ENCODE results near the gene RPL28.

The RPL28 gene

DNA sequence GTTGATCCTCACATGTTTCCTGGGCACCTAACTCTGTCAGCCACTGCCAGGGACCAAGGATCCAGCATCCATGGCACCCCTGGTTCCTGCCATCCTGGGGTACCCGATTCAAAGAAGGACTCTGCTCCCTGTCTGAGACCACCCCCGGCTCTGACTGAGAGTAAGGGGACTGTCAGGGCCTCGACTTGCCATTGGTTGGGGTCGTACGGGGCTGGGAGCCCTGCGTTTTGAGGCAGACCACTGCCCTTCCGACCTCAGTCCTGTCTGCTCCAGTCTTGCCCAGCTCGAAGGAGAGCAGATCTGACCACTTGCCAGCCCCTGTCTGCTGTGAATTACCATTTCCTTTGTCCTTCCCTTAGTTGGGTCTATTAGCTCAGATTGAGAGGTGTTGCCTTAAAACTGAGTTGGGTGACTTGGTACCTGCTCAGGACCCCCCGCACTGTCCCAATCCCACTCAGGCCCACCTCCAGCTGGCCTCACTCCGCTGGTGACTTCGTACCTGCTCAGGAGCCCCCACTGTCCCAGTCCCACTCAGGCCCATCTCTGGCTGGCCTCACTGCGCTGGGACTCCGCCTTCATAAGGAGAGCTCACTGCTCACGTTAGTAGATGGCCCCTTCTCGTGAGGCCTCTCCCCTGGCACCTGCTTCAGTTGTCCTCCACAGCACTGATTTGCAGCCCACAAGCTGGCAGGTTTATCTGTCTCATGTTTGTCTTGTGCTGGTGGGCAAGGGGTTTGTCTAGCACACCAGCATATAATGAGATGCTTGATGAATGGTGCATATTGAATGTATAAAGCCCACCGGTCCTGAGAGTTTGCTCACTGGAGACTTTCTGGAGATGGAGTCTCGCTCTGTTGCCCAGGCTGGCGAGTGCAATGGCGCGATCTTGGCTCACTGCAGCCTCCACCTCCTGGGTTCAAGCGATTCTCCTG, 3.9 kb downstream of the RPL28 start:
- TF ChIP-seq GATA2 (IDR thresholded peaks at IDR 0.05; ENCODE audit: low read depth, low read length): no peak
- TF ChIP-seq GATA3 (IDR thresholded peaks at IDR 0.05; ENCODE audit: low read depth, low read length): no peak

- no peak for TF ChIP-seq GATA2 (IDR thresholded peaks at IDR 0.05; ENCODE audit: low read depth, low read length)
Observed at GRCh38 chr19:55390461-55390880, 4.7 kb downstream of the RPL28 start.

DNA sequence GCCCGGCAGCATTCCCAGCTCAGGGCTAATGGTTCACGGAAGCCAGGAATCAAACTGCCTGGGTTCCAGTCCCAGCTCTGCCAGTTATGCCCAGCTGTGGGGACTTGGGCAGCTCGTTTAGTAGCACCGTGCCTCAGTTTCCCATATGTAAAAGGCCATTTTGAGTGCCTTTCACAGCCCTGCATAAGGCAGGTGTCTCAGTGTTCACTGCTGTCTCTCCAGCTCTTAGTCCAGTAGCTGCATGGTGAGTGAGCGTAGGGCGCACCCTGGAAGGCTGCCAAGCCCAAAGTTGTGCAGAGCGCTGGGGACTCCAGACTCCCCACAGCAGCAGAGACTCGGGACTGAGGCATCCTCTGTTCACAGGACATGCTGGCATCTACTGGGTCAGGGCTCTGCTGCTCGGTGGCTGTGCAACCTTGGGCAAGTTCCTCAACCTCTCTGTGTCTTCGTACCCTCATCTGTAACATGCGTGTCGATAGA, 5.5 kb downstream of the RPL28 start:
- TF ChIP-seq GATA2 (IDR thresholded peaks at IDR 0.05; ENCODE audit: low read depth, low read length) (no peak), GATA3 (IDR thresholded peaks at IDR 0.05; ENCODE audit: low read depth, low read length) (no peak)

DNA sequence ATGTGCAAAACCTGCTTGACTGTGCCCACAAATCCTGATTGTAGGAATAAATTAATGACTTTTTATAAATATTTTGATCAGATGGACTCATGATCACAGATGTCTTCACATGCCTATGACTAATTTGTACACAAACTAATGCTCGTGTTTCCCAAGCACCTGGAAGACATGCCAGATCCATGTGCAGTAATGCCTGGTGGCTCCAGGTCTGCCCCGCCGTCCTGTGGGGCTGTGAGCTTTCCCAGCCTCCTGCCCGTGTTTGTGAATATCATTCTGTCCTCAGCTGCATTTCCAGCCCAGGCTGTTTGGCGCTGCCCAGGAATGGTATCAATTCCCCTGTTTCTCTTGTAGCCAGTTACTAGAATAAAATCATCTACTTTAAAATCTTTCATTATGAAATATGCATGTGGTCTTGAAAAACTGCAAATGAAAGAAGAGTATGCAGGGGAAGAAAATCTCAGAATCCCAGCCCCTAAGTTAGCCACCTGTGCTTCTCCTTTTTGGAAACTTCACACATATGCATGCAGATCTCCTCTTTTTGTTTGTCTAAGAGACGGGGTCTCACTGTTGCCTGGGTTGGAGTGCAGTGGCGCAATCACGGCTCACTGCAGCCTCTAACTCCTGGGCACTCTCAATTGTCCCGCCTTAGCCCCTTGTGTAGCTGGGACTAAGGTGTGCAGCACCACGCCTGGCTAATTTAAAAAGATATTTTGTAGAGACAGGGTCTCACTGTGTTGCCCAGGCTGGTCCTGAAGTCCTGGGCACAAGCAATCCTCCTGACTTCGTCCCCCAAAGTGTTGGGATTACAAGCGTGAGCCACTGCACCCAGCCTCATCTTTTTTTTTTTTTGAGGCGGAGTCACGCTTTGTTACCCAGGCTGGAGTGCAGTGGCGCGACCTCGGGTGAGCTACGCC, 6.2 kb downstream of the RPL28 start:
- no peak for TF ChIP-seq GATA2 (IDR thresholded peaks at IDR 0.05; ENCODE audit: low read depth, low read length)
- no peak for TF ChIP-seq GATA3 (IDR thresholded peaks at IDR 0.05; ENCODE audit: low read depth, low read length)

- no peak for TF ChIP-seq GATA3 (IDR thresholded peaks at IDR 0.05; ENCODE audit: low read depth, low read length)
Observed at GRCh38 chr19:55392820-55393761, 7.4 kb downstream of the RPL28 start.

- no peak for TF ChIP-seq GATA2 (IDR thresholded peaks at IDR 0.05; ENCODE audit: low read depth, low read length)
- TF ChIP-seq GATA3 (IDR thresholded peaks at IDR 0.05; ENCODE audit: low read depth, low read length): no peak
Observed at GRCh38 chr19:55398200-55398925, 12.6 kb downstream of the RPL28 start.

DNA sequence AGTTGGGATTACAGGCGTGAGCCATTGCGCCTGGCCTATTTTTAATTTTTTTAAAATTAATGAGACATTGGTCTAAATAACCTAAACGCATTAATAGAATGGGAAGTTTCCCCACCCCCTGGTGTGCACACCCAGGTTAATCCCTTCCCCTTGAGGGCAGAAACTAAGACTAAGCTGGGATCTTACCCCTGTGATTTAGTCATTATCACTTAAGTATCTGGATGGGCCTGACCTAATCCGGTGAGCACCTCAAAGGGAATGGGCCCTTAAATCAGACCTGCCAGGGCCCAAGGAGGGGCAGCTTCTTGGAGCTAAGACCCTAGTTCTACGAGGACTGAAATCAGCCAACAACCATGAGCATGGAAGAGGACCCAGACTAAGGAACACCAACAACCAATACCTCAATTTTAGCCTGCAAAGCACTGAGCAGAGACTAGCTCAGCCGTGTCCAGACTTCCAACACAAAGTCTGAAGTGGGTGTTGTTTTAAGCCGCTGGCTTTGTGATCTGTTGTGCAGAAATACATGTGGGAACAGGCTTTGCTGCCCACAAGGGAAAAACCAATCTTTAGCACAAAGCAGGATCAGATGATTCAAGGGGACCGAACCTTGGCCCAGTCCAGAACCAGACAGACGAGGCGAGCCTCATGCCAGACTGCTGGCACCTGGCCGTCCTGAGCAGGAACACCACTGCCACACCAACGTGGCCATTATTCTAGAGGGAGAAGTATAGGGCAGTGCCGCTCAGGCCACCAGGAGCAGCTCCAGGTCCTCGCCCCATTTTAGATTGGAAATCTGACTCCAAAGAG, 14.8 kb downstream of the RPL28 start:
- no peak for TF ChIP-seq GATA2 (IDR thresholded peaks at IDR 0.05; ENCODE audit: low read depth, low read length)

- no peak for TF ChIP-seq GATA2 (IDR thresholded peaks at IDR 0.05; ENCODE audit: low read depth, low read length)
- no peak for TF ChIP-seq GATA3 (IDR thresholded peaks at IDR 0.05; ENCODE audit: low read depth, low read length)
Observed at GRCh38 chr19:55402509-55402908, 16.8 kb downstream of the RPL28 start.

DNA sequence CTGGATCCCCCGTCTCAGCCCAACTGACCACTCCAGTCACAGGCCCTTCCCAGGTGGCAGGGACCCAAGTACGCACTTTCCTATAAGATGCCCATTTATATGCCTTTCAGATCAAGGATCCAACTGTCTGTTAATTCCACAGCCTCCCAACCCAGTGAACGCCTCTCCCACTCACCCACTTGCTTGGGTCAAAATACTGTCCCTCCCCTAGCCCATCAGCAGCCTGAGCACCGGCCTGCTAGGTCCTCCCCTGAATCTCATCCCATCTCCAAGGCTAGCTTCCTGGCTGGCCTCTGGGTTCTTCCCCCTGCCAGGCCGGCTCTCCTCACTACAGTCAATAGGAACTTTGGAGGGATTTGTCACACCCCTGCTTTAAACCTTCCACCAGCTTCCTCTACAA, 19.9 kb downstream of the RPL28 start:
- no peak for TF ChIP-seq GATA2 (IDR thresholded peaks at IDR 0.05; ENCODE audit: low read depth, low read length)
- no peak for TF ChIP-seq GATA3 (IDR thresholded peaks at IDR 0.05; ENCODE audit: low read depth, low read length)

DNA sequence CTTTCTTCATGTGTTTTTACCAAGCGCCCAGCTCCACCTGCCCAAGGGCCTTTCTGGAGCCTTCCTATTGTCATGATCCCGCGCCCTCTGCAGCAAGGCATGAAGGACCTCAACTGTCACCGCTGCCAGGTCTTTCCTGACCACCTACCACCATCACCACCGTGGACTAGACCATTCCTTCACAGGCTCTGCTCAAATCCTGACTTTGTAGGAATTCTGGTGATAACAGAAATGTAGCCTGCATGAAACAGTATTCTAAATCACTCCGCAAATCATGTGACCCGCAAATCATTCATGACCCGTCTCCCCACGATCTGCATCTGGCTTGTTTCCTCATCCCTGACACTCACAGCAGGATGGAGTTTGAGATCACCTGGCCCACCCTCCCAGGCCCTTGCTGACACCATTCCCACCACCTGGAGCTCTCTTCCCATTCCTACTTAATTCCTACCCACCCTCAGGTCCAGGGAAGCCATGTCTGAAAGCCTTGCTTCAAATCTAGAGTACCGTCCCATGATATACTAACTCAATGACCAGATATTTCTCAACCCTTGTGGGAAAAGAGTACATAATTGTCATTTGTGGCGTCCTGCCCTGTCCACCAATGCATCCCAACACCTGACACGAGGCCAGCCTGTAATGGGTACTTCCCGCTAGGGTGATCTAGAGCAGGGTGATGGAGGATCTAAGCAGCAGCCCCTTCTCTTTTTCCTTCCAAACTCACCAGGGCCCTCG, 20.5 kb downstream of the RPL28 start:
- no peak for TF ChIP-seq GATA2 (IDR thresholded peaks at IDR 0.05; ENCODE audit: low read depth, low read length)
- TF ChIP-seq GATA3 (IDR thresholded peaks at IDR 0.05; ENCODE audit: low read depth, low read length): no peak

DNA sequence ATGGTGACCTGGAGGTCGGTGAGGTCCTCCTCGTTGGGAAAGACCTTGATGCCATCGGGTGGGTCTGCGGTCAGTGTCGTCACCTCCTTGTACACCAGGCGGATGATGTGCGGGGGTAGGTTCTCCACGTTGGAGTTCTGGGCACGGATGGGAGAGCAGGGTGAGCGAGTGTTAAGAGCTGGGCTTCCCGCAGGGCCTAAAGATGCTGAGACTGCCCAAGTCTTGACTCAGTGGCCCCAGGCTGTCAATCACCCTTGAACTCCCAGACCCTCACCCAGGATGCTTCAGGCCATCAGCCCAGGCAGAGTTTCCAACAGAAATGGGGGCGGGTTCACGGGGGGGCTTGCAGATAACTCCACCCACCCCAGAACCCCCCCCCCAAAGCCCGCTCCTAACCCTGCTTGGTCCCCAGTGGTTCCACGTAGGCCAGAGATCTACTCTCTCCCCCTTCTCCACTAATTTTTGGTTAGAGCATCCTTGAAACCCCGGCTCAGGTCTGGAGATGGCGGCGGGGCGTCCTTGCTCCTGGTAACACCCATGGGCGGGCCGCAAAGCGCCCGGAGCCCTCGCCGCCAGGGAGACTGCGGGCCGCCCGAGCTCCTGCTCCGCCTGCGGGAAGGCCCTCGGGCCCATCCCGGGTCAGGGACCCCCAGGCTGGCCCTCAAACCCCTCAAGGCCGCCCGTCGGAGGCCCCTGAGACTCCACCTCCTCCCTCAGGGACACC, 21.3 kb downstream of the RPL28 start:
- TF ChIP-seq GATA3 (IDR thresholded peaks at IDR 0.05; ENCODE audit: low read depth, low read length) (no peak), GATA2 (IDR thresholded peaks at IDR 0.05; ENCODE audit: low read depth, low read length) (no peak)
